Measurements from ENCODE around the gene TM9SF3.

TM9SF3 gene

DNA sequence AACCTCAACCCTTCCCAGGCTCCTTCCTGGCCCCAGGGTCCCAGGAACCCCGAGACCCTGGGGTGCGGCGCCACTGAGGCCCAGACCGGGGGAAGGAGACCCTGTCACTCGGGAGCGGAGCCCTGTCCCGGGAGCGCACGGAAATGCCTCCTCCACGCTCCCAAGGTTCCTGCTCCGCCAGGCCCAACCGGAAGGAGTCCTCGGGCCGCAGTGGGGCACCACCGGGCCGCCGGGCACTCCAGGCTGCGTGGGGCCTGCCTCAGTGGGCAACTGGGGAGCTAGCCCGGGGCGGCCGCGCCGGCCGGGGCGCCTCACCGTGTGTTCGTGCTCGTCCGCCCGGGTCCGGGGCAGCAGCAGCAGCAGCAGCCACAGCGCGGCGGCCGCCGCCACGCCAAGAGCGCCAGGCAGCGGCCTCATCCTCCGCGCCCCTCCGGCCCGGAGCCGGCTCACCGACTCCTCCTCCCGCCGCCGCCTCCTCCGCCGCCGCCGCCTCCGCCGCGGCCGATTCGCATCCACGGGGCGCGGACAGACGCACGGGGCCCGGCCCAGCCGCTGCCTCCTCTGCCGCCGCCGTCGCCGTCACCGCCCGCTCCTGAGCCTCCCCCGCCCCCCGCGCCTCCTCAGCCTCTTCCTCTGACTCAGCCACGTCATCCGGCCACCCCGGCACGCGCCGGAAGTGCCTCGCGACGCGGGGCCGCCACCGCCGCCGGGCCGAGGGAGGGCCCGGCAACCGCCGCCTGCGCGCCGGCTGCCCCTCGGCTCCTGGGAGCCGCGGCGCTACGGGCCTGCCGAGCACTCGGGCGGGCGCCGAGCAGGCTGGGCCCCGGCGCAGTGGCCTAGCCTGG lies at the start of gene TM9SF3:
Gene TM9SF3 (minus strand): TSS at position 594 of the 845 bp plus-strand sequence. CDS start 177 bp downstream, at position 417.
- TF ChIP-seq CTCF (IDR thresholded peaks at IDR 0.05; ENCODE audit: low read depth, low read length, missing control alignments) = no peak
- peak within 1 kb of the TSS; percentile 70 for H3K4me3 ChIP-seq (replicated peaks; ENCODE audit: low read depth, low read length)
- DNase-seq (ENCODE audit: extremely low read depth, low read depth) = peak; percentile 38

- no peak for DNase-seq (ENCODE audit: extremely low read depth, low read depth)
- no peak overlapping the region for H3K4me3 ChIP-seq (replicated peaks; ENCODE audit: low read depth, low read length)
- no peak for TF ChIP-seq CTCF (IDR thresholded peaks at IDR 0.05; ENCODE audit: low read depth, low read length, missing control alignments)
Measured at GRCh38 chr10:96636551-96636950, 49.7 kb upstream of the TM9SF3 start.

GRCh38 chr10:96632974-96633710 lies 46.3 kb upstream of the TM9SF3 start:
- no peak for TF ChIP-seq CTCF (IDR thresholded peaks at IDR 0.05; ENCODE audit: low read depth, low read length, missing control alignments)
- H3K4me3 ChIP-seq (replicated peaks; ENCODE audit: low read depth, low read length) = no peak overlapping the region
- DNase-seq (ENCODE audit: extremely low read depth, low read depth) = no peak

DNA sequence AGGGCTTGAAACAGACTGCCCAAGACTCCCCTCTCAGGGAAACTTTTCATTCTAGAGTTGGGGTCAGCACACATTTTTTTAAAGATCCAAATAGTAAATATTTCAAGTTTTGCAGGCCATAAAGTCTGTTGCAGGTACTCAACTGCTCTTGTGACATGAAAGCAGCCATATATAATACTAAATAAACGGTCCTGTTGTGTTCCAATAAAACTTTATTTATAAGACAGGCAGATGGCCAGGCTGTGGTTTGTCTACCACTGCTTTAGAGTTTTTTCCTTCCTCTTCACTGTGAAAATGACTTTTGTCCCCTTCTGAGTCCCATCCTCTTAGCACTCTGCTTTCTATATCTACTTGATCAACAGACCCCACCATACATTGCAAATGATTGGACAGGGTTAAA lies 40.5 kb upstream of the TM9SF3 start:
- DNase-seq (ENCODE audit: extremely low read depth, low read depth) = no peak
- H3K4me3 ChIP-seq (replicated peaks; ENCODE audit: low read depth, low read length) = no peak overlapping the region
- TF ChIP-seq CTCF (IDR thresholded peaks at IDR 0.05; ENCODE audit: low read depth, low read length, missing control alignments) = no peak

- peak; percentile 24 for TF ChIP-seq CTCF (IDR thresholded peaks at IDR 0.05; ENCODE audit: low read depth, low read length, missing control alignments)
- no peak overlapping the region for H3K4me3 ChIP-seq (replicated peaks; ENCODE audit: low read depth, low read length)
- no peak for DNase-seq (ENCODE audit: extremely low read depth, low read depth)
Measured at GRCh38 chr10:96626795-96627194, 40.0 kb upstream of the TM9SF3 start.

DNA sequence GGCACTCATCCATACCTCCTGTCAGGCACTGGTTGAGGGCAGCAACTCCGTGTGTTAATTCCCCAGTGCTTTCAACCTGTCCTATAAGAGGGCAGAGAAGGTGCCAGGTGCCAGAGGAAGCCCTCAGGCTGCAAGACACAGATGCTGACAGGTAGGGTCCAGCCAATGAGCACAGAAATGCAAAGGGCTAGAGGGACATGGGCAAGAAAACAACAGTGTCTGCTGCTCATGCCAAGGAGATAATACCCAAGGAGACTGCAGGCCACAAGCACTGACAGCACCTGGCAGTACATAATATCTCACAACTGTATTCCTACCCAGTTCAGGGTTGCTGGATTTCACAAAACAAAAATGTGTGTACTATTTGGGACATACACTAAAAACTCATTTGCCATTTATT lies 38.4 kb upstream of the TM9SF3 start:
- DNase-seq (ENCODE audit: extremely low read depth, low read depth) = no peak
- H3K4me3 ChIP-seq (replicated peaks; ENCODE audit: low read depth, low read length) = no peak overlapping the region
- TF ChIP-seq CTCF (IDR thresholded peaks at IDR 0.05; ENCODE audit: low read depth, low read length, missing control alignments) = no peak

All from HFF-Myc (cell line).